HEK293 (cell line): ENCODE data around the gene OTOP3.

Source experiments
- GLI2 ChIP-seq: fragments of 450-650 bp; formaldehyde crosslinking; IDR thresholded peaks from 2 replicates; pipeline ENCODE4; 2017; ENCODE audit warnings: missing biosample characterization, missing genetic modification characterization, low read depth, borderline replicate concordance
- GLIS1 ChIP-seq: fragments of 450-650 bp; formaldehyde crosslinking; IDR thresholded peaks from 2 replicates; pipeline ENCODE4 v1.5.1; 2016; ENCODE audit warnings: missing biosample characterization, missing genetic modification characterization
- HIC1 ChIP-seq: fragments of 450-650 bp; formaldehyde crosslinking; IDR thresholded peaks from 2 replicates; pipeline ENCODE4 v1.5.1; 2016; ENCODE audit warnings: missing biosample characterization, missing genetic modification characterization
- HOXC10 ChIP-seq: sonication (generic); formaldehyde crosslinking; IDR thresholded peaks from 2 replicates; pipeline ENCODE4 v1.8.1; 2023; ENCODE audit warnings: mild to moderate bottlenecking, missing genetic modification reagents
- IKZF3 ChIP-seq: fragments of 450-650 bp; IDR thresholded peaks from 2 replicates; pipeline ENCODE4 v1.5.0; 2018; ENCODE audit warnings: missing biosample characterization, mild to moderate bottlenecking, missing genetic modification characterization, moderate library complexity
- KLF16 ChIP-seq: fragments of 450-650 bp; formaldehyde crosslinking; IDR thresholded peaks from 2 replicates; pipeline ENCODE4 v1.5.1; 2017; ENCODE audit warnings: missing biosample characterization, missing genetic modification characterization
- KLF9 ChIP-seq: fragments of 450-650 bp; formaldehyde crosslinking; IDR thresholded peaks from 2 replicates; pipeline ENCODE4 v1.5.1; 2016; ENCODE audit warnings: missing biosample characterization, missing genetic modification characterization, low read depth
- SCRT2 ChIP-seq: fragments of 450-650 bp; formaldehyde crosslinking; IDR thresholded peaks from 2 replicates; pipeline ENCODE4 v1.5.1; 2016; ENCODE audit warnings: missing biosample characterization, missing genetic modification characterization
- SP3 ChIP-seq: fragments of 450-650 bp; formaldehyde crosslinking; IDR thresholded peaks from 2 replicates; pipeline ENCODE4 v1.5.1; 2016; ENCODE audit warnings: missing biosample characterization, missing genetic modification characterization
- SP7 ChIP-seq: fragments of 450-650 bp; formaldehyde crosslinking; IDR thresholded peaks from 2 replicates; pipeline ENCODE4 v1.5.1; 2016; ENCODE audit warnings: missing biosample characterization, missing genetic modification characterization
- ZBTB10 ChIP-seq: fragments of 450-650 bp; formaldehyde crosslinking; IDR thresholded peaks from 2 replicates; pipeline ENCODE4 v1.5.1; 2016; ENCODE audit warnings: missing biosample characterization, missing genetic modification characterization
- ZBTB11 ChIP-seq: fragments of 450-650 bp; formaldehyde crosslinking; conservative IDR thresholded peaks from 2 replicates; pipeline ENCODE4 v1.5.1; 2016; ENCODE audit warnings: low read depth, missing biosample characterization, missing genetic modification characterization
- ZNF138 ChIP-seq: fragments of 450-650 bp; formaldehyde crosslinking; IDR thresholded peaks from 2 replicates; pipeline ENCODE4 v1.5.1; 2016; ENCODE audit warnings: missing biosample characterization, missing genetic modification characterization, borderline replicate concordance
- ZNF146 ChIP-seq: fragments of 450-650 bp; formaldehyde crosslinking; IDR thresholded peaks from 2 replicates; pipeline ENCODE4 v1.5.1; 2016; ENCODE audit warnings: missing biosample characterization, missing genetic modification characterization
- ZNF169 ChIP-seq: fragments of 450-650 bp; formaldehyde crosslinking; IDR thresholded peaks from 2 replicates; pipeline ENCODE4 v1.5.1; 2016; ENCODE audit warnings: missing biosample characterization, missing genetic modification characterization
- ZNF221 ChIP-seq: fragments of 450-650 bp; formaldehyde crosslinking; IDR thresholded peaks from 2 replicates; pipeline ENCODE4 v1.5.1; 2017; ENCODE audit warnings: missing biosample characterization, missing genetic modification characterization, borderline replicate concordance
- ZNF23 ChIP-seq: fragments of 450-650 bp; formaldehyde crosslinking; IDR thresholded peaks from 2 replicates; pipeline ENCODE4 v1.5.1; 2016; ENCODE audit warnings: missing biosample characterization, missing genetic modification characterization, borderline replicate concordance
- ZNF239 ChIP-seq: fragments of 450-650 bp; formaldehyde crosslinking; IDR thresholded peaks from 2 replicates; pipeline ENCODE4 v1.5.1; 2016; ENCODE audit warnings: missing biosample characterization, missing genetic modification characterization
- ZNF274 ChIP-seq, 2 experiments: fragments of 200-500 bp in 1 of 2; fragments of 450-650 bp in 1 of 2; sonication (Bioruptor generic) in 1 of 2; formaldehyde crosslinking in 1 of 2; IDR thresholded peaks; 2 replicates each; pipeline versions ENCODE4 v1.5.1 to v1.6.1; 2014 to 2016; ENCODE audit warnings: borderline replicate concordance in 1 of 2, inconsistent platforms in 1 of 2, low read length in 1 of 2, missing biosample characterization in 1 of 2, missing genetic modification characterization in 1 of 2
- ZNF324 ChIP-seq: fragments of 450-650 bp; formaldehyde crosslinking; IDR thresholded peaks from 2 replicates; pipeline ENCODE4 v1.5.1; 2016; ENCODE audit warnings: missing biosample characterization, missing genetic modification characterization
- ZNF37A ChIP-seq: fragments of 450-650 bp; IDR thresholded peaks from 2 replicates; pipeline ENCODE4 v1.5.1; 2018; ENCODE audit warnings: missing biosample characterization, missing genetic modification characterization
- ZNF404 ChIP-seq: fragments of 450-650 bp; formaldehyde crosslinking; IDR thresholded peaks from 2 replicates; pipeline ENCODE4 v1.5.1; 2017; ENCODE audit warnings: missing biosample characterization, missing genetic modification characterization
- ZNF433 ChIP-seq: fragments of 450-650 bp; formaldehyde crosslinking; IDR thresholded peaks from 2 replicates; pipeline ENCODE4 v1.5.1; 2016; ENCODE audit warnings: missing biosample characterization, missing genetic modification characterization, low read depth
- ZNF529 ChIP-seq: fragments of 450-650 bp; formaldehyde crosslinking; IDR thresholded peaks from 2 replicates; pipeline ENCODE4 v1.5.1; 2017; ENCODE audit warnings: missing genetic modification characterization, missing biosample characterization; ENCODE audit not compliant: insufficient replicate concordance
- ZNF596 ChIP-seq: fragments of 450-650 bp; IDR thresholded peaks from 2 replicates; pipeline ENCODE4 v1.5.0; 2018; ENCODE audit warnings: missing biosample characterization, mild to moderate bottlenecking, missing genetic modification characterization, moderate library complexity
- ZNF621 ChIP-seq: fragments of 450-650 bp; formaldehyde crosslinking; IDR thresholded peaks from 2 replicates; pipeline ENCODE4 v1.5.1; 2017; ENCODE audit warnings: missing biosample characterization, missing genetic modification characterization
- ZNF639 ChIP-seq: fragments of 450-650 bp; formaldehyde crosslinking; IDR thresholded peaks from 2 replicates; pipeline ENCODE4 v1.5.1; 2016; ENCODE audit warnings: missing biosample characterization, missing genetic modification characterization
- ZNF658 ChIP-seq: fragments of 450-650 bp; formaldehyde crosslinking; IDR thresholded peaks from 2 replicates; pipeline ENCODE4; 2016; ENCODE audit warnings: missing biosample characterization, missing genetic modification characterization
- ZNF664 ChIP-seq: fragments of 450-650 bp; formaldehyde crosslinking; IDR thresholded peaks from 2 replicates; pipeline ENCODE4 v1.5.1; 2016; ENCODE audit warnings: missing biosample characterization, missing genetic modification characterization
- ZNF677 ChIP-seq: fragments of 450-650 bp; IDR thresholded peaks from 2 replicates; pipeline ENCODE4 v1.5.0; 2018; ENCODE audit warnings: missing biosample characterization, mild to moderate bottlenecking, missing genetic modification characterization, moderate library complexity
- ZSCAN30 ChIP-seq: fragments of 450-650 bp; IDR thresholded peaks from 2 replicates; pipeline ENCODE4 v1.5.1; 2018; ENCODE audit warnings: missing biosample characterization, mild to moderate bottlenecking, missing genetic modification characterization, moderate library complexity

The OTOP3 gene

GRCh38 chr17:74922694-74923537, 12.8 kb upstream of the OTOP3 start, which contains the start of gene USH1G (continued):
- no peak for TF ChIP-seq ZNF677 (tag by site-specific recombination)
- TF ChIP-seq KLF16 (tag by site-specific recombination) = peak; percentile 68; the same call in 1 of the 2 replicates
- TF ChIP-seq SP3 (tag by site-specific recombination) = peak; percentile 61
- TF ChIP-seq ZBTB11 (tag by site-specific recombination) = 0 out of 2 replicates have a peak, but pooled peaks have one; percentile 10
- TF ChIP-seq KLF9 (tag by site-specific recombination) = peak; percentile 40; the same call in 1 of the 2 replicates
- no peak for TF ChIP-seq ZNF639
- no peak for TF ChIP-seq ZNF239 (tag by site-specific recombination)
- no peak for TF ChIP-seq ZNF146 (tag by site-specific recombination)
- peak; percentile 43; the same call in 1 of the 2 replicates for TF ChIP-seq HIC1 (tag by site-specific recombination)
- no peak for TF ChIP-seq ZNF221 (tag by site-specific recombination)
- no peak for TF ChIP-seq ZNF664 (tag by site-specific recombination)
- TF ChIP-seq ZNF23 (tag by site-specific recombination) = no peak
- TF ChIP-seq ZNF596 (tag by site-specific recombination) = no peak
- no peak for TF ChIP-seq ZNF37A (tag by site-specific recombination)
- TF ChIP-seq ZNF274 (IDR thresholded peaks at IDR 0.05; ENCODE audit: low read length) = no peak
- TF ChIP-seq ZNF274 (tag by site-specific recombination; IDR thresholded peaks at IDR 0.05; ENCODE audit: borderline replicate concordance) = no peak
- TF ChIP-seq ZNF169 = no peak
- TF ChIP-seq GLI2 (tag by site-specific recombination) = no peak
- no peak for TF ChIP-seq ZNF138 (tag by site-specific recombination)
- 0 out of 2 replicates have a peak, but pooled peaks have one; percentile 21 for TF ChIP-seq GLIS1 (tag by site-specific recombination)
- TF ChIP-seq ZNF324 = no peak
- 0 out of 2 replicates have a peak, but pooled peaks have one; percentile 17 for TF ChIP-seq ZBTB10 (tag by site-specific recombination)
- no peak for TF ChIP-seq HOXC10 (CRISPR knock-in tag)
- no peak for TF ChIP-seq ZNF658
- TF ChIP-seq ZNF404 (tag by site-specific recombination) = no peak
- TF ChIP-seq ZNF621 (tag by site-specific recombination) = no peak
- no peak for TF ChIP-seq ZNF433 (tag by site-specific recombination)
- TF ChIP-seq SCRT2 (tag by site-specific recombination) = peak; percentile 81
- no peak for TF ChIP-seq IKZF3 (tag by site-specific recombination)
- TF ChIP-seq ZSCAN30 = peak; percentile 93
- TF ChIP-seq ZNF529 (tag by site-specific recombination) = no peak
- no peak for TF ChIP-seq SP7 (tag by site-specific recombination)
